OCI-LY7 (cell line): ENCODE measurements around the gene STX17. TPM values are rescaled to one million over a fixed set of nuclear protein-coding genes. Genes with fewer than 3 reads are reported as not detected.

Experiments
- BruUV-seq: library from RNA; stranded (reverse); fragments of 400-500 nt; replicated peaks from 2 replicates; lab custom pipeline; 2021; lab: Mats Ljungman, UMichigan
- CTCF ChIA-PET: fragments of 300-600 bp; sonication (Branson Sonifier 250); formaldehyde crosslinking; loops from one replicate; lab custom pipeline; 2022; ENCODE audit warnings: antibody characterized with exemption; ENCODE audit not compliant: unreplicated experiment; lab: Charles Lee
- POLR2A ChIA-PET: fragments of 300-600 bp; sonication (Branson Sonifier 250); formaldehyde crosslinking; loops from one replicate; lab custom pipeline; 2022; ENCODE audit warnings: antibody characterized with exemption; lab: Charles Lee
- DNase-seq: peaks from one replicate; pipeline ENCODE4 v3.0.0-alpha.2; 2015; ENCODE audit warnings: low spot score
- H2AFZ ChIP-seq: fragments of 200-600 bp; sonication (generic), shearing (Covaris generic); 2 replicates; pipeline ENCODE4 v1.6.1; 2014; ENCODE audit warnings: mild to moderate bottlenecking, antibody characterized with exemption, low read length, moderate library complexity
- H3K27ac ChIP-seq: fragments of 200-600 bp; sonication (generic); 2 replicates; pipeline ENCODE4 v1.5.1; 2014; ENCODE audit warnings: mixed run types, low read depth, mild to moderate bottlenecking, moderate library complexity, low read length, inconsistent platforms; ENCODE audit not compliant: poor library complexity, severe bottlenecking
- H3K36me3 ChIP-seq: fragments of 200-600 bp; sonication (generic); 2 replicates; pipeline ENCODE4 v1.6.1; 2014; ENCODE audit warnings: mild to moderate bottlenecking, antibody characterized with exemption, low read length, moderate library complexity, mixed read lengths; ENCODE audit not compliant: insufficient read depth
- H3K4me1 ChIP-seq: fragments of 200-600 bp; sonication (generic); 2 replicates; pipeline ENCODE4 v1.5.1; 2014; ENCODE audit warnings: mild to moderate bottlenecking, low read length; ENCODE audit not compliant: insufficient read depth, poor library complexity, severe bottlenecking
- H3K4me2 ChIP-seq: fragments of 200-600 bp; sonication (generic); 2 replicates; pipeline ENCODE4 v1.6.1; 2014; ENCODE audit warnings: mild to moderate bottlenecking, low read length
- H3K4me3 ChIP-seq: fragments of 200-600 bp; sonication (generic); 2 replicates; pipeline ENCODE4 v1.5.1; 2014; ENCODE audit warnings: mild to moderate bottlenecking, low read depth, low read length; ENCODE audit not compliant: poor library complexity, severe bottlenecking
- H3K79me2 ChIP-seq: fragments of 200-600 bp; sonication (generic); 2 replicates; pipeline ENCODE4 v1.6.1; 2016; ENCODE audit warnings: low read depth, mild to moderate bottlenecking, low read length, moderate library complexity, mixed read lengths; ENCODE audit not compliant: insufficient read depth
- H3K9me2 ChIP-seq: fragments of 200-600 bp; sonication (generic); 2 replicates; pipeline ENCODE4 v1.6.1; 2016; ENCODE audit warnings: mild to moderate bottlenecking, low read length, mixed read lengths; ENCODE audit not compliant: insufficient read depth
- H3K9me3 ChIP-seq: fragments of 200-600 bp; sonication (generic); 2 replicates; pipeline ENCODE4 v1.6.1; 2014; ENCODE audit warnings: mild to moderate bottlenecking, mixed run types, low read length, mixed read lengths
- H4K20me1 ChIP-seq: fragments of 200-600 bp; sonication (generic); 2 replicates; pipeline ENCODE4 v1.6.1; 2014; ENCODE audit warnings: mild to moderate bottlenecking, antibody characterized with exemption, low read length, moderate library complexity, mixed read lengths; ENCODE audit not compliant: insufficient read depth
- CTCF ChIP-seq: fragments of 200-600 bp; sonication (generic); conservative IDR thresholded peaks from 2 replicates; pipeline ENCODE4 v1.5.1; 2014; ENCODE audit warnings: mild to moderate bottlenecking, antibody characterized with exemption, low read length, moderate library complexity, mixed read lengths
- EZH2phosphoT487 ChIP-seq: fragments of 200-600 bp; sonication (generic); IDR thresholded peaks from 2 replicates; pipeline ENCODE4 v1.6.1; 2018; ENCODE audit warnings: low read depth, borderline replicate concordance, mild to moderate bottlenecking, mixed run types, antibody characterized with exemption, low read length, moderate library complexity, mixed read lengths
- intact Hi-C: fragments of 100-400 bp; cut with micrococcal nuclease; formaldehyde crosslinking; loops from one replicate; pipeline ENCODE4 v1.10.0; 2022; ENCODE audit not compliant: unreplicated experiment
- total RNA-seq, 2 experiments: library from RNA; depleted of rRNA in 1 of 2; stranded (reverse); fragments of >200 nt in 1 of 2; shearing (Covaris generic) in 1 of 2; gene quantifications; 2 replicates each; pipeline ENCODE4 v1.2.3, GENCODE V29; 2014 to 2022

The STX17 gene
- total RNA-seq, 2 experiments from 2014 or later = 12.1 to 21.5 TPM

GRCh38 chr9:99967457-99967856, 61.0 kb downstream of the STX17 start:
- CTCF ChIA-PET = no interaction called here
- intact Hi-C loops = no loop called here

GRCh38 chr9:99970481-99970880, 64.0 kb downstream of the STX17 start:
- Histone ChIP-seq H3K36me3 (peaks cover 21% of the 10 kb centered on the region; the same call in 1 of the 2 replicates), H3K27ac (no peak overlapping the region), H3K4me2 (no peak overlapping the region), H2AFZ (no peak overlapping the region), H3K9me2 (no peaks in the 10 kb centered on the region), H3K4me1 (no peaks in the 10 kb centered on the region), H3K79me2 (no peaks in the 10 kb centered on the region), H3K4me3 (no peak overlapping the region), H4K20me1 (no peaks in the 10 kb centered on the region), H3K9me3 (no peaks in the 10 kb centered on the region)
- no peak for DNase-seq
- no TSS peak for BruUV-seq
- intact Hi-C loops = no loop called here
- ChIA-PET CTCF (no interaction called here), POLR2A (no interaction called here)
- TF ChIP-seq CTCF = no peak
- no peak for TF ChIP-seq EZH2phosphoT487

More at GRCh38 chr9:99967457-99967856, 61.0 kb downstream of the STX17 start:
- DNase-seq = no peak
- H4K20me1 ChIP-seq = no peaks in the 10 kb centered on the region
- no peak overlapping the region for H3K4me3 ChIP-seq
- POLR2A ChIA-PET = interaction anchor here (0.7 kb wide), 1 partner anchor 936 kb away, joined by 3 read pairs; no protein-coding TSS in a partner anchor
- BruUV-seq = no TSS peak
- H3K4me2 ChIP-seq = no peak overlapping the region
- H3K36me3 ChIP-seq = peaks cover 12% of the 10 kb centered on the region; the same call in 1 of the 2 replicates
- no peaks in the 10 kb centered on the region for H3K79me2 ChIP-seq
- TF ChIP-seq EZH2phosphoT487 (no peak), CTCF (no peak)
- H3K9me3 ChIP-seq = no peaks in the 10 kb centered on the region
- H3K9me2 ChIP-seq = no peaks in the 10 kb centered on the region
- no peak overlapping the region for H3K27ac ChIP-seq
- no peaks in the 10 kb centered on the region for H3K4me1 ChIP-seq
- H2AFZ ChIP-seq = no peak overlapping the region

GRCh38 chr9:99971410-99971809, 65.0 kb downstream of the STX17 start:
- TF ChIP-seq EZH2phosphoT487 (no peak), CTCF (no peak)
- no peak for DNase-seq
- Histone ChIP-seq H4K20me1 (no peaks in the 10 kb centered on the region), H3K36me3 (peaks cover 21% of the 10 kb centered on the region; the same call in 1 of the 2 replicates), H3K4me3 (no peak overlapping the region), H2AFZ (no peak overlapping the region), H3K9me3 (no peaks in the 10 kb centered on the region), H3K4me1 (no peaks in the 10 kb centered on the region), H3K9me2 (no peaks in the 10 kb centered on the region), H3K4me2 (no peak overlapping the region), H3K79me2 (no peaks in the 10 kb centered on the region), H3K27ac (no peak overlapping the region)
- ChIA-PET CTCF (no interaction called here), POLR2A (no interaction called here)
- intact Hi-C loops = no loop called here
- no TSS peak for BruUV-seq
